ENCODE results near the gene ALDH1L1.
A peak's percentile ranks its signal among the peaks of the same experiment; 100 is the strongest.

DNA sequence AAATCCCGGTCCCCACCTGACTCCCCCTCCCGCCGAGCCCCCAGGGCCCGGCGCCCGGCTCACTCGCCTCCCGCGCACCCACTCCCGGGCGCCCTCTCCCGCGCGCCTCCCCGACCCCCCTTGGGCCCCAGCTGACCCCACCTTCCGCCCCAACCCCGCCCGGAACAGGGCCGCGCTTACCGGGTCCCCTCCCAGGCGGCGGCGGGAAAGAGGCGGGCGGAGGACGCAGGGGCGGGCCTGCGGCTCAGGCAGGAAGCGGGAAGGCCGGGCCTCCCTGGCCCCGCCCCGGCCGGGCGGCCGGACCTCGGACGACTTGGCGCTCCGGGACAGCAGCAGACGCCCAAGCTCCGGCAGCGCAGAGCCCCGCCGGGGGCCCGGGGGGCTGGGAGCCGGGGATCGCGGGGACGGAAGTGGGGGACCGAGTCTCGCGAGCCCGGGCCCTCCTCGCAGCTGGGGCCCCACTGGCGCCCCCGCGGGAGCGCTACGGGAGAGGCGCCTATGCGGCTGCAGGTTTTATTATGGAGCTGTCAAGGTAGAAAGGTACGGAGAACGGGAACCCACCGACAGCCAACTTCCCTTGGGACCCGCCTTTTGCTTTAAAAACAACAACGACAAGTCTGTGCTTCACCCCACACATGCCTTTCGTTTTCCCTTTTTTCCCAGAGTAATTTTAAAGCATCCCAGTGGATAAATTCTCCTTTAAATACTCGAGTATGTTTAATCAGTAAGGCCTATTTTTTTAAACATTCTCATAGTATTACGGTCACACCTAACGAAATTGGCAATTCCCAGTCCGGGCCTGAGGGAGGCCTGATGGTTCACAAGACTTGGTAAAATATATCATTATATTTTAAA lies 96.2 kb downstream of the ALDH1L1 start, which contains the start of gene SLC41A3:
- peak; percentile 41 for TF ChIP-seq POLR2A (IDR thresholded peaks at IDR 0.05; ENCODE audit: low read length)
- no peak for TF ChIP-seq GATA1 (IDR thresholded peaks at IDR 0.05; ENCODE audit: low read depth, low read length)

All from erythroblast (primary cell).